ENCODE results near the gene MRPL11. TPM values are rescaled to one million over a fixed set of nuclear protein-coding genes. Genes with fewer than 3 reads are reported as not detected.
A peak's percentile ranks its signal among the peaks of the same experiment; 100 is the strongest.

MRPL11 gene
- total RNA-seq, 2 donors from 2014 or later, result 33.1 to 54.4 TPM

DNA sequence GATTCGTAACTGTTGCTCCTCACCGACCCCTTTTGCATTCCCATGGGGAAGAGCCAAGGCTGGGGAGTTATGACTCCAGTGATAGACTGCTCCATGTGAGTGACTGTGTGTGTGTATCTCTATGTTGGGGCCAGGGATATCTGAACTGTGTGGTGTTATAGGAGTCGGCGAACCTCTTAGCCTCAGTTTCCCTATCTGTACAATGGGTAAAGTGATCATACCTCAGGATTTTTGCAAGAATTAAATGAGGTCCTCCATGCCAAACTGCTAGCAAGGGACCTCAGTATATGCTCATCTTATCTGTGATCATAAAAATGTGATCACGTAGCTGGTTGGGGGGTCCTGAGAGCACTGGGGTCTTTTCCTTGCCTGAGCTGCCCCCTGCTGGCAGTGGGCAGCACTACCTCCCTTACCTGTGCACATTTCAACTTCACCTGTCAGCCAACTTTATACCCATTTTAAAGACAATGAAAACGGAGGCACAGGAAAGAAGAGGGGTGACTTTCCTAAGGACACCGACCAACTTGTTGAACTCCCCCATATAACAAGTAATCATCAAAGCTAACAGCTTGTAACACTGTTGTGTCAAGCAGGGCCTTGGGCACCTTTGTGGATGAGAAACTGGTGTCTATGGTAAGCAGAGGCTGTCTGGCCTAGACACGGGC, 40.2 kb upstream of the MRPL11 start:
- H3K9me3 ChIP-seq, result no peaks in the 10 kb centered on the region
- peak overlapping the region; percentile 77 to 88 for H3K27ac ChIP-seq
- TF ChIP-seq, protein P1, sequence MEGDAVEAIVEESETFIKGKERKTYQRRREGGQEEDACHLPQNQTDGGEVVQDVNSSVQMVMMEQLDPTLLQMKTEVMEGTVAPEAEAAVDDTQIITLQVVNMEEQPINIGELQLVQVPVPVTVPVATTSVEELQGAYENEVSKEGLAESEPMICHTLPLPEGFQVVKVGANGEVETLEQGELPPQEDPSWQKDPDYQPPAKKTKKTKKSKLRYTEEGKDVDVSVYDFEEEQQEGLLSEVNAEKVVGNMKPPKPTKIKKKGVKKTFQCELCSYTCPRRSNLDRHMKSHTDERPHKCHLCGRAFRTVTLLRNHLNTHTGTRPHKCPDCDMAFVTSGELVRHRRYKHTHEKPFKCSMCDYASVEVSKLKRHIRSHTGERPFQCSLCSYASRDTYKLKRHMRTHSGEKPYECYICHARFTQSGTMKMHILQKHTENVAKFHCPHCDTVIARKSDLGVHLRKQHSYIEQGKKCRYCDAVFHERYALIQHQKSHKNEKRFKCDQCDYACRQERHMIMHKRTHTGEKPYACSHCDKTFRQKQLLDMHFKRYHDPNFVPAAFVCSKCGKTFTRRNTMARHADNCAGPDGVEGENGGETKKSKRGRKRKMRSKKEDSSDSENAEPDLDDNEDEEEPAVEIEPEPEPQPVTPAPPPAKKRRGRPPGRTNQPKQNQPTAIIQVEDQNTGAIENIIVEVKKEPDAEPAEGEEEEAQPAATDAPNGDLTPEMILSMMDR (IDR thresholded peaks at IDR 0.05), result peak; percentile 68 to 73
- H3K36me3 ChIP-seq, result peaks cover 14% of the 10 kb centered on the region
- H3K4me3 ChIP-seq, result peak overlapping the region; percentile 59 to 70
- no peak for DNase-seq (ENCODE audit: low spot score)
- peaks cover 0 to 18% of the 10 kb centered on the region in 2 donors for H3K4me1 ChIP-seq
- no peaks in the 10 kb centered on the region for H3K27me3 ChIP-seq

DNA sequence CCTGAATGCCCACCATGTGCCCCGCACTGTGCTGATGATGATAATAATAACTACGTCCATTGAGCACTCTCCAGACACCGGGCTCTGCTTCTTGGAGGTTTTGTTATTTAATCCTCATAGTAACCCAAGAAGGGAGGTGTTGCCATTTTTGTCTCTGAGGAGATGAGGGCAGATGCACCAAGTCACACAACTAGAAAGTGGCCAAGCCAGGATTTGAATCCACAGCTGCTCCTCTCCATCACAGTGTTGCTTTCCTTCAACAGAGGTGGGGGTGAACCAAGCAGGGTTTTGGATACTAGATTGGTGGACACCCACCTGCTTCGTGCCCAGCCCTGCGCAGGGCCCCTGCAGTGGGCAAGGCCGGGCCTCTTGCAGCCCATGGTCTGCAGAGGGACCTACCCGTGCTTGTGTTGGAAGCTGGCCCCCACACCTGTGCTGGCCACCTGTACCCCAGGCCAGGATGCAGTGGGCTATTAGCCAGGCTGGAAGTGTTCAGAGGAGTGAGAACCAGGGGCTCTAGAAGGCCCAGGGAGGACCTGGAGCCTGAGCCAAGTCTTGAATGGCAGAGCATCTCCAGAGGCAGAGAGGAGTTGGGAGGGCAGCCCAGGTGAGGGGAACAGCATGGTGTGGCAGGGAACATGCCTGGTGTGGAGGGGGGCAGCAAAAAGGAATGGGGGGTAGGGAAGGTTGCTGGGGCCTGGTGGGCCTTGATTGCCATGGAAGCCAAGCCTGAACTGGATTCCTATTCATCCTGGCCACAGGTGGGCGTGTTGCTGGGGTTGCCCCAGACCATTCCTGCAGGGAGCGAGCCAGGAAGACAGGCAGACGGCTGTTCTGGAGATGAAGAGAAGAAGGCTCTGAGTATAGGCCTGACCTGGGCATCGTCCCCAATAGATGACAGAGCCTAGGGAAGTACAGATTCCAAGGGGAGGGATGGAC, 38.9 kb upstream of the MRPL11 start:
- no peak overlapping the region for H3K27ac ChIP-seq
- no peaks in the 10 kb centered on the region for H3K27me3 ChIP-seq
- no peak overlapping the region for H3K4me3 ChIP-seq
- H3K4me1 ChIP-seq, result peaks cover 0 to 18% of the 10 kb centered on the region in 2 donors
- H3K36me3 ChIP-seq, result peaks cover 27% of the 10 kb centered on the region
- TF ChIP-seq, protein P1 (IDR thresholded peaks at IDR 0.05), result no peak
- no peak for DNase-seq (ENCODE audit: low spot score)
- H3K9me3 ChIP-seq, result no peaks in the 10 kb centered on the region

DNA sequence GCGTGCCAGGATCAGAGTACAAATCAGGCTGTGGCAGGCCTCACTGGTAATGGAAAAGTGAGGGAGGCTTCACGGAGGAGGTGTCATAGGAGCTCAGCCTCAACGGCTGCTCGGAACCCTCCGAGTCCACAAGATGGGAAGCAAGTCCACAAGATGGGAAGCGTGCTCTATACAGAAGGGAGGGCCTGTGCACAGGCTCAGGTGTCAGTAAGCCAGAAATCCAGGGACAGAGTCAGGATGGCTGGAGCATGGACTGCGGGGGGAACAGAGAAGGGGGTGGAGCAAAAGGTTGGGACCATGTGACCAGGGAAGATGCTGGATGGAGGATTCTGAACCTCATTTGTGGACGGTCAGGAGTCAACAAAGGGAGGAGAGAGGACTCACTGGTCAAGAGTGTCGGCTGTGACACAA, 38.2 kb upstream of the MRPL11 start:
- peaks cover 32% of the 10 kb centered on the region for H3K36me3 ChIP-seq
- H3K27ac ChIP-seq, result no peak overlapping the region
- DNase-seq (ENCODE audit: low spot score), result no peak
- H3K4me1 ChIP-seq, result peaks cover 0 to 18% of the 10 kb centered on the region in 2 donors
- no peaks in the 10 kb centered on the region for H3K9me3 ChIP-seq
- H3K27me3 ChIP-seq, result no peaks in the 10 kb centered on the region
- TF ChIP-seq, protein P1 (IDR thresholded peaks at IDR 0.05), result no peak
- no peak overlapping the region for H3K4me3 ChIP-seq

DNA sequence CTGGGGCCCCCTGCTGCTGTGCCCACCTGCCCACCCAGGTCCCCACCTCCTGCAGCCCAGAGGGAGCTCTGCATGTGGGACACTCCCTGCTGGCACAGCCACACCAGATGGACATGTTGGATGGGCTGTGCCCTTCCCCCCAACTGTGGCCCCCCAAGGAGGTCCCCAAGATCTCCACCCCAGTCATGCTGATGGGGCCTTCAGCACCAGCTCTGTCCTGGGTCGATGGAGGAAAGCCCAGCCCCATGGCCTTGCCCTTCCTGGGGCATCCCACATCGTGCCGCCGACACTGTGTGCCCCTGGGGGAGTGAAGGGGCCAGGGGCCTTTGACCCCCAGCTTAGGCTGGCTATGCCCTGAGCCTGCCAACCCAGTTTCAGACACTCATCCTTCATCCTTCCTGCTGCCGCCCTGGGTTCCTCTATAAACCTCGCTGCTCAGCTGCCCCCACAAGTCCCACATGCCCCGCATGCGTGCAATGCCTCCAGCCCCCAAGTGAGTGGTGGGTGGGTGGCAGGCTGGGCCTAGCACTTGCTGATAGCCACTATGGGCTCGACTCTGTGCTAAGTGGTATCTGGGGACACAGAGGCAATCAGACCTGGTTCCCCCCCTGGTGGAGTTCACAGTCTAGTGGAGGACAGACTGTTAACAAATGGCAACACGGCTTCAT, 37.7 kb upstream of the MRPL11 start:
- no peaks in the 10 kb centered on the region for H3K27me3 ChIP-seq
- no peak overlapping the region for H3K4me3 ChIP-seq
- H3K9me3 ChIP-seq, result no peaks in the 10 kb centered on the region
- no peak for DNase-seq (ENCODE audit: low spot score)
- no peak overlapping the region for H3K27ac ChIP-seq
- H3K36me3 ChIP-seq, result peaks cover 32% of the 10 kb centered on the region
- peaks cover 0 to 18% of the 10 kb centered on the region in 2 donors for H3K4me1 ChIP-seq
- TF ChIP-seq, protein P1 (IDR thresholded peaks at IDR 0.05), result no peak

DNA sequence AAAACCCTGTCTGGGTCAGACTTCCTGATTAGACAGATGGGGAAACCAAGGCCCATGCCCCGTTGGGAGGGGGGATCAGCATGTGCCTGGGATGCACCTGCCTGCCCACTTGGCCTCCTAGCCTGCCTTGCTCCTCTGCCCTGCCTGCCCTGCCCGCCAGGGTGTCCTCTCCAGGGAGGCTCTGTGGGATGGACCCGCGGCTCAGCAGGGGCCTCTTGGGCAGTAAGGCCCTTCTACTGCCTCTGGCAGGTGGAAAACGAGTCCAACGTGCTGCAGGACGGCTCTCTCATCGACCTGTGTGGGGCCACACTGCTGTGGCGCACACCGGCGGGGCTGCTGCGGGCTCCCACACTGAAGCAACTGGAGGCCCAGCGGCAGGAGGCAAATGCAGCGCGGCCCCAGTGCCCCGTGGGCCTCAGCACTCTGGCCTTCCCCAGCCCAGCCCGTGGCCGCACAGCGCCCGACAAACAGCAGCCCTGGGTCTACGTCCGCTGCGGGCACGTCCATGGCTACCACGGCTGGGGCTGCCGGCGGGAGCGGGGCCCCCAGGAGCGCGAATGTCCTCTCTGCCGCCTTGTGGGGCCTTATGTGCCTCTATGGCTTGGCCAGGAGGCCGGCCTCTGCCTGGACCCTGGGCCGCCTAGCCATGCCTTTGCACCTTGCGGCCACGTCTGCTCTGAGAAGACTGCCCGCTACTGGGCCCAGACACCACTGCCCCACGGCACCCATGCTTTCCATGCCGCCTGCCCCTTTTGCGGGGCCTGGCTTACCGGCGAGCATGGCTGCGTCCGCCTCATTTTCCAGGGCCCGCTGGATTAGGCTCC, 36.9 kb upstream of the MRPL11 start:
- H3K27ac ChIP-seq, result no peak overlapping the region
- H3K27me3 ChIP-seq, result no peaks in the 10 kb centered on the region
- no peak overlapping the region for H3K4me3 ChIP-seq
- H3K36me3 ChIP-seq, result peaks cover 32% of the 10 kb centered on the region
- no peaks in the 10 kb centered on the region for H3K9me3 ChIP-seq
- no peak for DNase-seq (ENCODE audit: low spot score)
- TF ChIP-seq, protein P1 (IDR thresholded peaks at IDR 0.05), result no peak
- H3K4me1 ChIP-seq, result peaks cover 0 to 11% of the 10 kb centered on the region in 2 donors
